ENCODE measurements around the gene TAF11L6.
"Not testable (repeated sequence)": the region's sequence is repeated elsewhere in the genome, so short reads cannot be mapped to it uniquely, and the experiment has no call there.

DNA sequence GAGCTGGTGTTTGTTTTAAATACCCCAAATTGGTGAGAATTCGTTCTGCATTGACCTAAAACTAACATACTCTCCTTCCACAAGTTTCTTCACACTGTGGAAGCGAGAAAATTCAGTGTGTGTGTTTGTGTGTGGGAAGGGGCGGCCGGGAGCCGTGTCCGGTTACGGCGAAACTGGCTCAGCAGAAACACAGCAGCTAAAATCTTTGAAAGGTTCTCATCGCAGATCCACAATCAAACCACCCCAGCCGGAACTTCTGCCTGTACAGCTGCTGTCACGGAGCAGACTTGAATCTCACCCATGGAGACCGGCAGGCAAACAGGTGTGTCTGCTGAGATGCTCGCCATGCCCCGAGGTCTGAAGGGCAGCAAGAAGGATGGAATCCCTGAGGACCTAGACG is 10.4 kb upstream of the TAF11L6 start, which contains the start of gene TAF11L3:
- TF ChIP-seq, protein P1, sequence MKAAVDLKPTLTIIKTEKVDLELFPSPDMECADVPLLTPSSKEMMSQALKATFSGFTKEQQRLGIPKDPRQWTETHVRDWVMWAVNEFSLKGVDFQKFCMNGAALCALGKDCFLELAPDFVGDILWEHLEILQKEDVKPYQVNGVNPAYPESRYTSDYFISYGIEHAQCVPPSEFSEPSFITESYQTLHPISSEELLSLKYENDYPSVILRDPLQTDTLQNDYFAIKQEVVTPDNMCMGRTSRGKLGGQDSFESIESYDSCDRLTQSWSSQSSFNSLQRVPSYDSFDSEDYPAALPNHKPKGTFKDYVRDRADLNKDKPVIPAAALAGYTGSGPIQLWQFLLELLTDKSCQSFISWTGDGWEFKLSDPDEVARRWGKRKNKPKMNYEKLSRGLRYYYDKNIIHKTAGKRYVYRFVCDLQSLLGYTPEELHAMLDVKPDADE (IDR thresholded peaks at IDR 0.05): not testable (repeated sequence)
- TF ChIP-seq, protein P2, sequence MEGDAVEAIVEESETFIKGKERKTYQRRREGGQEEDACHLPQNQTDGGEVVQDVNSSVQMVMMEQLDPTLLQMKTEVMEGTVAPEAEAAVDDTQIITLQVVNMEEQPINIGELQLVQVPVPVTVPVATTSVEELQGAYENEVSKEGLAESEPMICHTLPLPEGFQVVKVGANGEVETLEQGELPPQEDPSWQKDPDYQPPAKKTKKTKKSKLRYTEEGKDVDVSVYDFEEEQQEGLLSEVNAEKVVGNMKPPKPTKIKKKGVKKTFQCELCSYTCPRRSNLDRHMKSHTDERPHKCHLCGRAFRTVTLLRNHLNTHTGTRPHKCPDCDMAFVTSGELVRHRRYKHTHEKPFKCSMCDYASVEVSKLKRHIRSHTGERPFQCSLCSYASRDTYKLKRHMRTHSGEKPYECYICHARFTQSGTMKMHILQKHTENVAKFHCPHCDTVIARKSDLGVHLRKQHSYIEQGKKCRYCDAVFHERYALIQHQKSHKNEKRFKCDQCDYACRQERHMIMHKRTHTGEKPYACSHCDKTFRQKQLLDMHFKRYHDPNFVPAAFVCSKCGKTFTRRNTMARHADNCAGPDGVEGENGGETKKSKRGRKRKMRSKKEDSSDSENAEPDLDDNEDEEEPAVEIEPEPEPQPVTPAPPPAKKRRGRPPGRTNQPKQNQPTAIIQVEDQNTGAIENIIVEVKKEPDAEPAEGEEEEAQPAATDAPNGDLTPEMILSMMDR (conservative IDR thresholded peaks at IDR 0.05; ENCODE audit: low read depth in 2 of 2): not testable (repeated sequence)
- not testable (repeated sequence) for TF ChIP-seq EZH2 (IDR thresholded peaks at IDR 0.05; ENCODE audit: low read depth, unreplicated experiment); ZNF331 (CRISPR knock-in tag; IDR thresholded peaks at IDR 0.05; ENCODE audit: low read depth)
